Motor neuron (in vitro differentiated cells): ENCODE results near the gene PPP2R2C. TPM values are rescaled to one million over a fixed set of nuclear protein-coding genes. Genes with fewer than 3 reads are reported as not detected.
A peak's percentile ranks its signal among the peaks of the same experiment; 100 is the strongest.

Experiments
- ATAC-seq, 8 experiments: fragments of 200-7000 bp; cut with Tn5 transposase; replicated peaks in 6 of 8; 2 replicates each; pipeline ENCODE4 v1.8.0; 2021; ENCODE audit warnings: mild to moderate bottlenecking in 8 of 8, moderate library complexity in 8 of 8
- H3K27ac ChIP-seq, 2 donors: fragments of 250-450 bp; sonication (Bioruptor Pico); 2 replicates each; pipeline ENCODE4 v1.9.0; 2021; ENCODE audit warnings: antibody characterized with exemption in 2 of 2, mild to moderate bottlenecking in 2 of 2, moderate library complexity in 1 of 2
- H3K4me1 ChIP-seq, 2 donors: fragments of 250-450 bp; sonication (Bioruptor Pico); replicated peaks in 1 of 2; 2 replicates each; pipeline ENCODE4 v1.6.1; 2021; ENCODE audit warnings: antibody characterized with exemption in 2 of 2, mild to moderate bottlenecking in 2 of 2, moderate library complexity in 1 of 2
- H3K4me3 ChIP-seq, 5 donors: fragments of 250-450 bp; sonication (Bioruptor Pico); 2 replicates each; pipeline ENCODE4 v1.9.0; 2021; ENCODE audit warnings: antibody characterized with exemption in 5 of 5, mild to moderate bottlenecking in 5 of 5, moderate library complexity in 4 of 5
- WGBS, 10 experiments: fragments of 450-650 bp; shearing (Covaris generic); methylation state at CpG; one replicate each; pipeline ENCODE4 v1.0.0; 2022; 5-methylcytosine and 5-hydroxymethylcytosine counted together
- in situ Hi-C, 9 experiments: fragments of 400-800 bp; cut with MboI; loops; one replicate each; pipeline ENCODE4 v1.15.0; 2021; ENCODE audit warnings: low sequenced_read_pairs in 9 of 9, low pct_unique_long_range_greater_than_20kb in 2 of 9; ENCODE audit not compliant: unreplicated experiment in 9 of 9
- total RNA-seq, 8 experiments: library from RNA; unstranded; fragments of 300-600 nt; gene quantifications; 2 replicates each; pipeline versions ENCODE4 v1.2.3 to v1.2.4, GENCODE V29; 2022

Gene PPP2R2C
- total RNA-seq, 8 experiments from 2014 or later = 0.24 to 32.4 (median 4.9) TPM

DNA sequence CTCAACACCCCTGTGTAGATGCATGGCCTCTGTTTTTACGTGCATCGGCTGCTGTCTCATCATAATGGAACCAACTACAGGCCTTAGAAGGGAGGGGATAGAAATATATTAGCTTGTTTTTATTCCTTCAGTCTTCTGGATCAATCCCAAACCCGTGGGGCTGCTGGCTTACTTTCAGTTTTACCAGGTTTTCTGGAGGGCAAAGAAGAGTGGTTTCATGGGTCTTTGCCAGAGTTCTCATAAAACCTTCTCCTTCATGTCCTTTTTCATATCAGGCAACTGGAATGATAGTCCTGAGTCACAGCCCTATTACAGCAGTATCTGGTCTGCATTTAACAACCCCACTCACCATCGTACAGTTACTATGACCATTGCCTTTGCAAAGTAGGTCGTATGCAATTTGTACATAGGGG is 34.6 kb downstream of the PPP2R2C start:
- in situ Hi-C loops = no loop called here
- Histone ChIP-seq H3K4me1 (peaks cover 4 to 22% of the 10 kb centered on the region in 2 donors), H3K27ac (no peak overlapping the region), H3K4me3 (no peak overlapping the region)
- ATAC-seq = peak in 3 of 8 experiments; percentile 65 to 78 (median 78)
- WGBS, 10 experiments = 0 to 80% (median 58%) methylated on average over 1 to 5 of the region's 5 CpGs; no CpG with 5 or more reads in 2 of the 10 experiments

DNA sequence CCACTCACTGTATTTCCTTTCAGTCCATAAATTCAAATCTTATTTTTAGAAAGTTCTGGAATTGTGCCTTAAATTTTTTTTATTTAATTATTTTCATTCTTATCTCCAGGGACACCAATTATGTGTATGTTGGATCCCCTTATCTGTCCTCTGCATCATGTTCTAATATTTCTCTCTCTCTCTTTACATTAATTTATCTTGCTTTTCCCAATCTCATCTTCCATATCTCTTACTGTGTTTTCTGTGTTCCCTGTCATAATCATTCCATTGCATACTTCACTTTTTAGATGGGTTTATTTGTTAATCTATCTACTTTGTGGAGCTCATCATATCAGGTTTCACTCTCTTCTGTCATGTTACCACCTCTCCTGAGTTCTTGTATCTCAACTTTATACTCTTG is 37.4 kb downstream of the PPP2R2C start:
- in situ Hi-C loops = no loop called here
- Histone ChIP-seq H3K27ac (no peak overlapping the region), H3K4me3 (no peak overlapping the region), H3K4me1 (peaks cover 4 to 22% of the 10 kb centered on the region in 2 donors)
- no peak for ATAC-seq

DNA sequence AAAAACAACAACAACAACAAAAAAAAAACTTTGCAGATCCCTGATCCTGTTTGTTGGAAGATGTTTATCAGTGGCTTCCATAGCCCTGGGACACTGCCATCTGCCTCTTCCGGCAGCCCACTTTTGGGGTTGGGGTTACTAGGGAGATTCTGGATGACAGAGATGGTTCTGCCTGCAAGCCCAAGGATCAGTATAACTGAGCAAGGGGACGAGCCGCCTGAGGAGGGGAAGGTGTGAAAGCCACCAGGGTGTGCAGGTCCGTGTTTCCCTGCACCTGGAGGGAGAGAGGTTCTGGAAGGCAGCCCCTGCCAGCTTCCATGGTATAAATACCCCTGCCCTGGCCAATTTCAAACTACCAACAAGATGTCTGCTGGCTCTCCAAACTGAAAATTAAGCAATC is 41.5 kb downstream of the PPP2R2C start:
- 17 to 53% methylated on average over 1 to 2 of the region's 4 CpGs; no CpG with 5 or more reads in 8 of the 10 experiments for whole genome bisulfite sequencing, 10 experiments
- ATAC-seq = no peak
- H3K27ac ChIP-seq = no peak overlapping the region
- H3K4me3 ChIP-seq = no peak overlapping the region
- H3K4me1 ChIP-seq = peaks cover 0 to 2% of the 10 kb centered on the region in 2 donors
- in situ Hi-C loops = no loop called here

DNA sequence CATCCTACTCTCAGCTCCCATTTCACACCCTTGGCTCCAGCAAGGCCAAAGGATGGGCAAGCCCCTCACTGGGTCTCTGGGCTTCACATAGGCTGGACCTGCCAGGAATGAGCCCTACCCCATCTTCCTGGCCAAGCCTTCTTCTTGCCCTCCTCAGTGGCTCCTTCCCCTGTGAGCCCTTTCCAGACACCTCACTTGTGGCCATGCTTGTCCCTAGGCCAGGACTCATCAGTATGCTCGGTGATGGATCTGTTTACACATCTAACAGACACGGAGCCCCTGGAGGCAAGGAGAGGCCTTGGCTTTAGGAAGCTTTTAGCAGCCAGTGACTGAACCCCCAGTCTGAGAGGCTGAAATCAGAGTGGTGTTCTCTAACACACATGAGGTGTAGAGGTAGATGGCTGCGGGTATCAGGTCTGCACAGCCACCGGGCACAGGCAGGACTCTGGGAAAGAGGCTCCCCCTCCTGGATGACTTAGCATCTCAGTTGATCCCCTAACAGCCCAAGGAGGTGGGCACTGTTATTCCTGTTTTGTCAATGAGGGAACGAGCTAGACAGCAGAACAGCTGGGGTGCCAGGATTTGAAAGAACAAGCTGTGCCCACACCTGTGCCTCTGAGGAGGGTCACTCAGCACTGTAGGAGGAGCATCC is 44.8 kb downstream of the PPP2R2C start:
- peak in 4 of 8 experiments; percentile 16 to 62 (median 41) for ATAC-seq
- H3K27ac ChIP-seq = no peak overlapping the region
- 19 to 100% (median 31%) methylated on average over 1 to 4 of the region's 5 CpGs; no CpG with 5 or more reads in 4 of the 10 experiments for WGBS, 10 experiments
- in situ Hi-C loops = no loop called here
- no peak overlapping the region for H3K4me3 ChIP-seq
- H3K4me1 ChIP-seq = peaks cover 0 to 2% of the 10 kb centered on the region in 2 donors

DNA sequence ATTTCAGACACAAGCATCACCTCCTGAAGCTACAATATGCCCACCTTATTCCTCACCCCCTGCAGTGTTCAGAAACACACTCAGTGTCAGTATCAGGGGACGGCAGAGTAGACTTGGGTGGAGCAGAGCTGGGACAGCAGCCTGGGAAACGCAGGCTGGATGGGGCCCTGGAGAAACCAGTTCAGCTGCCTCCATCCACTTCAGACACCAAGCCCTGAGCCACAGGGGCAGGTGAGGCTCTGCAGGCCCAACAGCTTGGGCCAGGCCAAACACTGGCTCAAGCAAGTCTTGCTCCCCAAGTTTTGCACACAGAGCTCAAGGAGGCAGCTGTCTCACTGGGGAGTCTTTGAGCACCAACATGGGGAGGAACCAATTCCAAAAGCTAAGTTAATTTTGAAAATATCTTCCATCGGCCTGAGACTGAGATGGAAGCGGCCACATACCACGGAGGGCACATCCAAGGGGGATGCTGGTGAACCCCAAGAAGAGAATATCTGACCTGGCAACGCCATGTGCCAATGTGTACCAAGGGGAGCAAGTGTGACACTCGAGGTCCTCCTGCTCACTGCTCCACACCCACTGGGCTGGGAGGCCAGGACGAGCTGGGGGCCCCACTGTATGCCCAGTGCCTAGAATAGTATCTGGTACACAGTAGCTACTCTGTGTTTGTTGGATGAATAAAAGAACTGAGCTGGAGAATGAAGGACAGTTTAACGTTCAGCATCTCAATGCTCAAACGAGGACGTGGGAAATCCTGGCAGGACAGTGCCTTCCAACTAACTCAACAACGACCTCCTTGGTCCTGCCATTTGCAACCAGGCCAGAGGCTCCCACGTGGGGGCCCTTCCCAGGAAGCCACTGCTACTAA is 45.6 kb downstream of the PPP2R2C start:
- no peak overlapping the region for H3K27ac ChIP-seq
- in situ Hi-C loops = no loop called here
- 0 to 77% (median 48%) methylated on average over 1 to 6 of the region's 13 CpGs; no CpG with 5 or more reads in 3 of the 10 experiments for WGBS, 10 experiments

DNA sequence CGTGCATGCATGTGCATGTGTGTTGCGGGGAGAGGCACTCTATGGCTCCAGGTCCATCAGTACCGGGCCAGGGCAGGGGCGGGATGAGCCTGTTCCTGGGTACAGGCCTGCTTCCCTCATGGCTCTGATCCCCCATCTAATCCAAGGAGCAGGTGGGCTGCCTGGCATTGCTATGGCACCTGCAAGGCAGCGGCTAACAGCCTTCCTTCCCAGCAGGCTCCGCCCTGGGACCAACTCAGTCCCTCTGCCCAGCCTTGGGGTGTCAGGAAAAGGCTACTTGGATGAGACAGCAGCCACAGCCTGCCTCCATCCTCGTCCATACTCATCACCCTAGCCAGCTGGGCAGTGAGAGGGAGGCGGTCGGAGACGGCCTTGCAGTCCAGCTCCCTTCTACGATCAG is 46.5 kb downstream of the PPP2R2C start:
- peaks cover 0 to 2% of the 10 kb centered on the region in 2 donors for H3K4me1 ChIP-seq
- H3K27ac ChIP-seq = no peak overlapping the region
- no peak overlapping the region for H3K4me3 ChIP-seq
- WGBS, 10 experiments = 0 to 100% (median 50%) methylated on average over 1 to 5 of the region's 11 CpGs; no CpG with 5 or more reads in 6 of the 10 experiments
- in situ Hi-C loops = no loop called here
- ATAC-seq = peak in 2 of 8 experiments; percentile 13 to 32

More for the DNA sequence above, 45.6 kb downstream of the PPP2R2C start:
- H3K4me1 ChIP-seq = peaks cover 0 to 2% of the 10 kb centered on the region in 2 donors
- no peak overlapping the region for H3K4me3 ChIP-seq
- ATAC-seq = no peak

DNA sequence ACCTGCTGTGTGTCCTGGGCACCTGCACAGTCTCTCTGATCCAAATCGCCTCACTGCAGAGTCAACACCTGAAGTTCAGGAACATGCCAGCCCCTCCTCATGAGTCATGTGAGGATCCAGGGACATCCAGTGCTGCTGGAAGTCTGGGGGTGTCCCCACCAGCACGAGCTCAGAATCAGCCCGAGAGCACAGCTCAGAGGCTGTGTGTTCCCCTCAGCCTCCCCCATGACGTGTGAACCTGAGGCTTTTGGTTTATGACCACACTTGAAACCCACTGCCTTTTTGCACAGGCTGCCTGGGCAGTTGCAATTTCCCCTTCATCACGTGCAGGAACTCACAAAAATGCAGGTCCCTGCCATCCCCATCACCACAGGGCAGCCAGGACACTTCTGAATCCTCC is 47.1 kb downstream of the PPP2R2C start:
- ATAC-seq = peak in 1 of 8 experiments; percentile 39
- 0 to 54% (median 27%) methylated on average over 2 to 4 of the region's 5 CpGs; no CpG with 5 or more reads in 7 of the 10 experiments for WGBS, 10 experiments
- peaks cover 0 to 2% of the 10 kb centered on the region in 2 donors for H3K4me1 ChIP-seq
- H3K4me3 ChIP-seq = no peak overlapping the region
- in situ Hi-C loops = no loop called here
- H3K27ac ChIP-seq = no peak overlapping the region

DNA sequence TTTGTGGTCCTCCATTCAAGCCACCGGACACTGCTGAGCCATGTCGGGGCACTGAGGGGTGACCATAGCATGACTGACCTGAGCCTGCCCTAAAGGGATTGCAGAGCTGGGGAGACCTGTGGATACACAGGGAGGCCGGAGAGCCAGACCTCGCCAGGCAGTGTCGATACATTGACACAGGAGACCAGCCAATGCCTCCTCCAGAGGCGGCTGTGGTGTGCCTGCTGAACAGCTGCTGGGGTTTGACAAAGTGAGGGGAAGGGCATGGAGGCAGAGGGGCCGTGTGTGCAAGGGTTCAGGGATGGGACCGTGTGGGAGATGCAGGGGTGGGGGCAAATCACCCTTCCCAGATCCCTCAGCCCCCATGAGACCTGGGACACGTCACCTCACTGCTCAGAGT is 48.0 kb downstream of the PPP2R2C start:
- H3K27ac ChIP-seq = no peak overlapping the region
- in situ Hi-C loops = no loop called here
- 20 to 80% (median 55%) methylated on average over 1 to 2 of the region's 9 CpGs; no CpG with 5 or more reads in 6 of the 10 experiments for WGBS, 10 experiments

DNA sequence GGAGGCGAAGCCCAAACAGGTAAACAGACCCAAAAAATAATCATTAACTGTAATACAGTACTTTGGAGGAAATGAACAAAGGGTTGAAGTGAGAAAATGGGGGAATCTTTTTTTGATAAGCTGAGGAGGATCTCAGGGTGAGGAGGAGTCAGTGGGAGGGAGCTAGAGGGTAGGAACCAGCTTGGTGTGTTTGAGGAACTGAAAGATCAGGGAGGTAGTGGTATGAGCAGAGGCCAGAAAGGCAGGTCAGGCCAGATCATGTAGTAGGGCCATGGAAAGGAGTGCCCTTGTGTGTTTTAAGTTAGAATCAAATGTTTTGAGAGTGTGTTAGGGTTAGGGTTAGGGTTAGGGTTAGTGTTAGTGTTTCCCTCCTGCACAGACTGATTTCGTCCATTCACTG is 48.8 kb downstream of the PPP2R2C start:
- in situ Hi-C loops = no loop called here
- 40 to 100% (median 100%) methylated on average over 1 of the region's 2 CpGs; no CpG with 5 or more reads in 5 of the 10 experiments for WGBS, 10 experiments
- H3K27ac ChIP-seq = no peak overlapping the region
- no peak overlapping the region for H3K4me3 ChIP-seq
- ATAC-seq = no peak
- peaks cover 6 to 10% of the 10 kb centered on the region in 2 donors for H3K4me1 ChIP-seq

More for the DNA sequence above, 48.0 kb downstream of the PPP2R2C start:
- no peak overlapping the region for H3K4me3 ChIP-seq
- no peak for ATAC-seq
- H3K4me1 ChIP-seq = peaks cover 5 to 9% of the 10 kb centered on the region in 2 donors

DNA sequence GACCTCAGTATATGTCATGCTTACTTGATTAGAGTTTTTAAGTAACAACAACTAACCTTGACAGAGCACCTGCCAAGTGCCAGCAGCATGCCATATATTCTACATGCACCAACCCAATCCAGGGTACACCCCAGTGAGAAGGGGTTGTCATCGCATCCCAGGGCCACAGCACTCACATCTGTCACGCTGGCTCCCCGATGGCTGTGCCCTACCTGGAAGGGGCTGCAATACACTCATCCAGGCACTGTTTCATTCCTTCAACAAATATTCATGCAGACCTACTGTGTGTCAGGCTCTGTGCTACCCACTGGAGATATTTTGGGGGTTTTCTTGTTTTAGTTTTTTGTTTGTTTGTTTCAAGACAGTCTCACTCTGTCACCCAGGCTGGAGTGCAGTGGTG is 49.5 kb downstream of the PPP2R2C start:
- in situ Hi-C loops = no loop called here

DNA sequence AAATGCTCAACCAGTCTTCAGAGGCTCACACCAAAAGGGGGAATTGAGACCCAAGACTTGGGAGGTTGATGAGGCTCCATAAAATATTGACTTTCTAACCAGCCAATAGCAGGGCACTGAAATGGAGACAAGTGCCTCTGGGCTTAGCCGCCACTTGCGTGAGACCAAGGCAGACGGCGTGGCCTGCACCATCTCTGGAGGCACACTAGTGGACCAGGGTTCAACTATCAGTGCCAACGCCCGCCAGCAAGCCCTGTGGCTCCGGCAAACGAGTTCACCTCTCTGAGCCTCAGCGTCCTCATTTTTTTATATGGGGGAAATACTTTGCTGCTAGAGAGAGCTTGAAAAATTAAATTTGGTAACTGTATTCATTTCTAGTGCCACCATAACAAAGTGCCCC is 50.3 kb downstream of the PPP2R2C start:
- no peak overlapping the region for H3K4me3 ChIP-seq
- in situ Hi-C loops = no loop called here
- WGBS, 10 experiments = 49 to 100% (median 90%) methylated on average over 3 to 9 of the region's 9 CpGs; no CpG with 5 or more reads in 5 of the 10 experiments
- peaks cover 6 to 9% of the 10 kb centered on the region in 2 donors for H3K4me1 ChIP-seq
- no peak for ATAC-seq
- no peak overlapping the region for H3K27ac ChIP-seq

More for the DNA sequence above, 49.5 kb downstream of the PPP2R2C start:
- 100% methylated on average over 1 of the region's 3 CpGs; no CpG with 5 or more reads in 8 of the 10 experiments for WGBS, 10 experiments
- Histone ChIP-seq H3K27ac (no peak overlapping the region), H3K4me3 (no peak overlapping the region), H3K4me1 (peaks cover 6 to 10% of the 10 kb centered on the region in 2 donors)
- no peak for ATAC-seq

DNA sequence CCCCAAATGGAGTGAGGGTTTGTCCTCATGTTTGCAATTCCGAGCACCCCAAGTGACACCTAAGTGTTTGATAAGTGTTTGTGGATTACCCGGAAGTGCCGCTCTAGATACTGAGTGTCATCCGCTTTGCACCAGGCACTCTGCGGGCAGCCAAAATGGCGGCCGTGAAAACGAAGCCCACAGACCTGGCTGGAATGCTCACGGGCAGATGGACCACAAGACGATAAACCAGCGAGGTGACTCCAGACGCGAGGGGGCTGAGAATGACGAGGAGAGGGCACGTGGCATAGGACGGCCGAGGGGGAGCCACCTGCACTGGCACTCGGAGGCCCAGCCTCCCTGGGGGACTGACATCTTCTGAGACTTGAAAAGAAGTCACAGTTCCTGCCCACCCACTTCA is 51.0 kb downstream of the PPP2R2C start:
- H3K4me3 ChIP-seq = no peak overlapping the region
- H3K27ac ChIP-seq = no peak overlapping the region
- 33 to 93% (median 87%) methylated on average over 1 to 16 of the region's 18 CpGs; no CpG with 5 or more reads in 5 of the 10 experiments for WGBS, 10 experiments
- peaks cover 13 to 16% of the 10 kb centered on the region in 2 donors for H3K4me1 ChIP-seq
- ATAC-seq = no peak
- in situ Hi-C loops = no loop called here

DNA sequence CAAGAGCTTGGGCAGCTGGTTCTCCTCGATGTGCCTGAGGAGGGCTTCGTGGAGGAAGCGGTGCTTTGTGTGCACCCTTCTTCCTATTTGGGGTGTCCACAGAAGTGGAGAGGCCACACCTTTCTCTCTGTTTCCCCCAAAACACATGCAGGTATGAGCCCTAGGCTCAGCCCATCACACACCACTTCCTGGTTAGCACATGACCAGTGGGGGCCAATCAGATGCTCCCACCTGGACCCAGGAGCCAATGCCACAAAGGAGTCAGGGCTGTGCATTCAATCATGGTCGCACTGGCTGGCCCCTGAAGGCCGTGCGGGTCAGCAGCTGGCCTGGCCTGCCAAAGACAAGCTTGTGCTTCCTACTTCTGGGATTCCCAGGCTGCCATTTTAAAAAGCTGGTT is 51.4 kb downstream of the PPP2R2C start:
- ATAC-seq = no peak
- peaks cover 15 to 20% of the 10 kb centered on the region in 2 donors for H3K4me1 ChIP-seq
- no peak overlapping the region for H3K4me3 ChIP-seq
- in situ Hi-C loops = no loop called here
- WGBS, 10 experiments = 60 to 94% (median 93%) methylated on average over 1 to 3 of the region's 6 CpGs; no CpG with 5 or more reads in 5 of the 10 experiments
- H3K27ac ChIP-seq = no peak overlapping the region
